GM18505 (cell line): ENCODE results near the gene INKA2.
A peak's percentile ranks its signal among the peaks of the same experiment; 100 is the strongest.

Experiments
- ATAC-seq: cut with Tn5 transposase; IDR thresholded peaks from one replicate; pipeline ENCODE4 v1.9.1; 2021; ENCODE audit not compliant: unreplicated experiment
- POLR2A ChIP-seq: IDR thresholded peaks from 4 replicates; pipeline ENCODE4 v1.6.1; 2011; ENCODE audit warnings: borderline replicate concordance; ENCODE audit not compliant: insufficient read depth, insufficient read length; ENCODE audit errors: extremely low read depth

Gene INKA2

DNA sequence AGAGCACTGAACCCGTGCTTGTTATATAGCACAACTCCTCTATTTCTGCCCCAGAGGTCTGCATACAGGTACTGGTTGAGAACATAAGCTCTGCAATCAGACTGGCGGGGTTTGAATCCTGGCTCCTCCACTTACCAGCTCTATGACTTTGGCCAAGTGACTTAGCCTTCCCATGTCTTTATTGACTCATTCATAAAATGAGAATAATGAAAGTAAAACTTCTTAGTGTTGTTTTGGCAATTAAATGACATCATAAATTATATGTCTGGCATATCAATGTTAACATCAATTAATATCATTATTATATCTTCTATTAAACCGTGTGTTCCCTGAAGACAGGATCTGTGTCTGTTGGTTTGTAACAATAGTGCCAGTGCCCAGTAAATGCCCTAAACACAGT is 4.3 kb downstream of the INKA2 start:
- TF ChIP-seq POLR2A: no peak
- ATAC-seq: no peak

DNA sequence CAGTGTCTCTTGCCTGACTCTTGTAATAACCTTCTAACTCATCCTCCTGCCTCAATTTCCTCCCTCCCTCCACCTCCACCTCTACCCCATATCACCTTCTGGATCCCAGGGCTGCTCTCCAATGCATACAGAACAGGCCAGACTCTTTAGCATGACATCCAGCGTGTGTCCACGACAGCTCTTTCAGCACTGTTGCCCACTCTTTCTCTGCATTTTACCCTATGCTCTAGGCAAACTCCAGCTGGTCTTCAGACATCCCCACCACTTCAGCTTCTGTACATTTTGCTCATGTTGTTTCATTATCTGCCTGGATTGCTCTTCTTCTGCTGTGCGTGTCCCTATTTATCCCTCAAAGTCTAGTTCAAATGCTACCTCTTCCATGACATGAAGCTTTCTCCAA is 4.8 kb downstream of the INKA2 start:
- no peak for TF ChIP-seq POLR2A
- no peak for ATAC-seq

DNA sequence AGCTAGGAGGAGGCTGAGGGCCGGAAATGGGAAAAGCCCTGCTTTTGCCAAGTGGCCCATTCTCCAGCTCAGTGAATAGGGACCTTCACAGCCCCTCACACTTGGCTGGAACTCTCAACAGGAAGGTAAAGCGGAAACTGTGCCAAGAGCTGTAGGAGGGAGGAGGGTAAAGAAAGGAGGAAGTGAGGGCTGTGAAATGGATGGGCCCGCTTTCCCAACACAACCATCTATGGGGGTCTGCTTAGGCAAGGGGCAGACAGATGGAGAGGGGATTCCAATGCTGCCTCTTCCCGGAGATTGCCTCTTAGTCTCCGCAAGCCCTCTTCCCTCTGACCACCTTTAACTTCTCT is 5.2 kb downstream of the INKA2 start:
- ATAC-seq: no peak
- TF ChIP-seq POLR2A: no peak

DNA sequence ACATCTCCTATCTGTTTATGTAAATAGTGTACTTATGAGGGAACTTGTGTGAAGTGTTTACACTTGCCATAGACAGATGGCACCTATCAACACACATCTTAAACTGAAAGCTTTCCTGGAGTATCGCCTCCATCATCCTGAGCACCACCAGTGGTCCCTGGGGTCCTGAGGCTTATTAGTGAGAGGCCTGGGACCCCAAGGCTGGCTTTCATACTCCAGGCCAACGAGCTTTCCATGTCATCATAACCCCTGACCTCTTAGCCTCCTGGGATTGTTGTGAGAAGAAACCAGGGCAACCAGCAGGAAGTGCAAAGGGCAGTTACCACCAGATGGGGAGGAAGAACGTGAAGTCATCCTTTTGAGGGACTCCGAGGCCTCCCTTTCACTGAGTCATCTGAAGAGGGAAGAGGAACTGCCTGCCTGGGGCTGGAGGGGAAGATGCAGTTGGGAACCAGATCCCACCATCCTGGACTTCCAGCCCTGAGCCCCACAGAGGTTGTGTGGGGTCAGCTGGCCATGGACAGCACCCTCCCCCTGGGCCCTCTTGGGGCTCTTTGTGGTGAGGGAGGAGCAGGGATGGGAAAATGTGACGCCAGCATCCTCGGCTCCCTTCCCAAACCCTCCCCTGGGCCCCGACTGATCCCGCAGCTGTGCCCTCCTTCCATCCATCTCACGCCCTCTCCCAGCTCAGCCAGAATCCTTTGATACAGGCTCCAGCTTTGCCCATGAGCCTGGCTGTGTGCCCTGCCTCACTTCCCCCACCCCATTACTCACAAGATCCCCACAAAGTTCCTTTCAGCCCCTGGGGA is 5.8 kb downstream of the INKA2 start:
- TF ChIP-seq POLR2A: no peak
- no peak for ATAC-seq

DNA sequence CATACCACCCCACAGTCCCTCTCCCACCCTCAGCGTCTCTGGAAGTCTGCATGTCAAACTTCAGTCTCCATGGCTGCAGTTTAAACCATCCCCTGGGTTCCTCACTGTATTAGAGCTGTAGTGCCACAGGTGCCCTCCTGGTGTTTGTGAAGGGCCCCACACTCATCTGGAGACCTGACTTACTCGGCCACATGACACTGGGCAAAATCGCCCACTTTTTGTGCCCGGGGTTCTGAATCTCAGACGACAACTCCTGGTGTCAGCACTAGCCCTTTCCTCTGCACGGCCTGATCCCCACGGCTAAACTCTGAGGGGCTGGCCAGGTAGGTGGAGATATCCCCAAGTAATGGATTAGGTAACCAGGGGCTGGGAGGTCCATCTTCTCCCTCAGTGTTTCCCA is 6.5 kb downstream of the INKA2 start:
- ATAC-seq: no peak
- no peak for TF ChIP-seq POLR2A

DNA sequence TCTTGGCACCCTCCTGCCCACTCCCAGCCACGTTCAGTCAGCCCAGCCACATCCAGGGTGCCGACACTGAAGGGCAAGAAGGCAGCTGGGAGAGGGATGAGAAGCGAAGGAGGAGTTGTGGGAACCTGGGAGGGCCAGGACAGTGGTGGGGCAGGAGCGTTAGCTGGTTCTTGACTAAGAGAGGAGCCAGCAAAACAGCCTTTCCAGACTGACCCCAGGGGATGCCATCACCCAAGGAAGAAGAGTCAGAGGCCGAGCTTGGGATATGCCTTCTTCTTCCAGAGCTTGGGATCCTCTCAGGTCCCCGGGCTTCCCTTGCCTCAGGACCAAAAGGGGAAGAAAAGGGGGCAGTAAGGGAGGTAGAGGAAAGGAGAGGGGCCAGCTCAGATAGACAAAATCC is 7.2 kb downstream of the INKA2 start:
- TF ChIP-seq POLR2A: no peak
- no peak for ATAC-seq

DNA sequence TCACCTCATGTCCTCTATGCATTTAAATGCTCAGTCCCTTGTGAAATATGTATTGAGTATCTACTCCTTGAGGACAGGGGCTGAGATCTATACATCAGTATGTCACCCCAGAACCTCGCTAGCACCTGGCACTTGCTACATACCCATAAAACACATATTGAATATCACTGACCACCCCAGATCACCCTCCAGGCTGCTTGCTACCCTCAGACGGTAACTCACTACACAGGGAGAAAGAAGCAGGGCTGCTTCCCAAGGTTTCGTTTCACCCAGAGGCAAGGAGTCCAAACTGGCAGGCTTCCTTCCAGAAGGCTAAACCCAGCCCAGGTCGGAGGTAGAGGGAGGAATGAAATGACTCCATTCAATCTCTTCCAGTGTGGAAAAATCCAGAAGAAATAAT is 8.5 kb downstream of the INKA2 start:
- ATAC-seq: no peak

DNA sequence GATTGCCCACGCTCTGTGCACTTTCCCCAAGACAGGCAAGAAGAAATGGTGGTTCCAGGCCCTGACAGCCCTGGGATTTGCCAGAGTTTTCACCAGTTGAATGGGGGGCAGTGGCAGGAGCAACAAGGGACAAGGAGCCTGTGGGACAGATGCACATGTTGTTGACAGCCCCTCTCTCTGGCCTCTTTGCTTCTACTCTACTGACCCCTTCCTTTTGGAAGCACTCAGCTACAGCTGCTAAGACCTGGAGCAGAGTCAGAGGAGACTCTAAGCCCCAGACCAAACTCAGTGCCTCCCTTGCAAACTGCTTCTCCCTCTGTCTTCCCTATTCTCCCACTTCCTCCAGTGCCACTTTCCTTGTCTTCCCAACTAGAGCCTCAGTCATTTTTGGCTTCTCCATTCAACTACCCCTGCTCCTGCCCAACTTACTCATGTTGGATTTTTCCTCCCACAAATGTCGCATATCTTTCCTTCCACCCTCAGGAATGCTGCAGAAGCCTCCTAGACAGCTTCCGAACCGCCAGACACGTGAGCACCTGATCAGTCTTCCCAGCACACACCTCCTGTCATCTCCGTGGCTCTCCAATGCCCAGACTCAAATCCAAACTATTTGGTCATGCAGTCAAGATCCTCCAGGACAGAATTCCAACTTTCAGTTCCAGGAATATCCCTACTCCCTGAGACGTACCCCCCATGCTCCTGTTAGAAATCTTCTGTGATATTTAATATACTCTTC is 9.1 kb downstream of the INKA2 start:
- no peak for ATAC-seq
- no peak for TF ChIP-seq POLR2A

More for the DNA sequence above, 8.5 kb downstream of the INKA2 start:
- TF ChIP-seq POLR2A: no peak

DNA sequence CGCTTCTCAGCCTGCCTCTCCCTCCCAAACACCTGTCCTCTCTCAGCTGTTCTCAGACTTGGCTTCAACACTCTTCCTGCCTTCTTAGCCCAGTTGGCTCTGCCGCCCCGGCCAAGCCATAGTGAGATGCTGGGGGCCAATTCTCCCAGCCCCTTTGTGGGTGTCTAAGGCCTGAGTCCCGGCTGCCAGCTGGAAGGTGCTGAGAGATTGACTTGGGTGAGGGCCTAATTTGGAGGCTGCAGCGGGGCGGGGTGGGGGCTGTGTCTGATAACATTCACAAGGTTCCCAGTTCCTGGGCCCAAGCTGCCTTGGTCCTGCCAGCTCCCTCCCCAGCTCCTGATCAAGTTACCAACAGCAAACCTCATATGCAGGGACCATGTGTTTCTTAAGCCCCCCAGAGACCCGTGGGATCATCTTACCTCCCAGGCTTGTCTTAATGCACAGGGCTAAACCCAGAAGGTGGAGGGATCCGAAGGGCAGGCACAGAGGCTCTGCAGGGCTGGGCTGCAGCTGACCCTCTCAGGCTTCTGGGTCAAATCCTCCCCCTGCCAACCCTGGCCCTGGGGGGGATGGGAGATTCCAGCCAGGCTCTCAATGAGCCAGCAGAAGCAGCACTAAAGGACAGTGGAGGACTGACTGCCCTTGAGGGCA is 9.8 kb downstream of the INKA2 start:
- no peak for TF ChIP-seq POLR2A
- no peak for ATAC-seq

DNA sequence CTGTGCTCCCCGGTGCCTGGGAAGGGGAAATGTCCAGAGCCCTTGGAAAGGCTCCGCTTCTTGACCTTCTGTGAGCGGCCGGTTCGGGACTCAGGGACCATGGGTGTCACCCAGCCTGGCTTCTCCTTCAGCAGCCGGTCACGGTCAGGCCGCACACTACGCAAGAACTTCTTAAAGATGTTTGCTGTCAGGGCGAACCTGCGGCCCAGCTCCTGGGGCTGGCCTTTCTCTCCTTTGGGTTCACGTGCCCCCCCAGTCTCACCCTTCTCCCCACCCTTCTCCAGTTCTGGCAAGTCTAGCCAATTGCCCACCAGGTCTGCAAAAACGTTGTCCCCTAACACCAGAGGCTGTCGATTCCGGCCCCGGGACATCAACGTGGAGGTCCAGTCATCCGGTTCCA is 12.1 kb downstream of the INKA2 start:
- no peak for ATAC-seq
- TF ChIP-seq POLR2A: no peak

DNA sequence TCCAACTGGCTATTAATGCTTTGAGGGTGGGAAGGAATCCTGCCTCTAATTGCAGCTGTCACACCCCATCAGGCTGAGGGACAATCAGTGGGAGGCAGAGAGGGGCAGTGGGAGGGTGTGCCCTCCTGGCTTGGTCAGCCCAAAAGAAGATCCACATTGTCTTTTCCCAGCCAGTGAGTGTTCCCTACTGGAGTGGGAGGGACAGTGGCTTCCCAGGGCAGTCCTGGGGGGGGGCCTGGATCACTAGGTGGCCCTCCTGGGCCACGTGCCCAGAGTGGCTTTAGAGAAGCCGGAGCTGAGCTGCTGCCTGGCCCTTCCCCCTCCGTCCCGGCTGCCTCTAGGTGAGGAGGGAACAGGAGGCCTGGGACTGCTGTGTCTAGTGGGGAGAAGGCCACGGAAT is 14.0 kb downstream of the INKA2 start:
- TF ChIP-seq POLR2A: no peak
- ATAC-seq: no peak

DNA sequence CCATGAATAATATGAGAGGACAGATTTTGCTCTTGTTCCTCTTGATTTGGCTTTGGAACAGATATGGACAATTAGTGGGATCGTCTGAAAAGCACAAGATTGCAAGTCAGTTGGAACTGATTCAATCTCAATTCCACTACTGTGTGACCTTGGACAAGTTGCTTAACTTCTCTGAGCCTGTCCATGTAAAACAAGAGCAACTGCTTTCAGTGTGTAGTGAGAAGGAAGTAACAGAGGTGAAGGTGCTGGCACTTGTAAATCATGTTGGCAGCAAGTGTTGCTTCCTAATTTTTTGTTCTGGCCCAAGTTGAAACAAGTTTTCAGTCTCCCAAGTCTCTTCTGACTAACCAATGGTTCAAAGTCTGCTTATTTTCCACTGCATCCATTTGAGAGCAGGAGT is 15.3 kb downstream of the INKA2 start:
- no peak for ATAC-seq
- TF ChIP-seq POLR2A: no peak

DNA sequence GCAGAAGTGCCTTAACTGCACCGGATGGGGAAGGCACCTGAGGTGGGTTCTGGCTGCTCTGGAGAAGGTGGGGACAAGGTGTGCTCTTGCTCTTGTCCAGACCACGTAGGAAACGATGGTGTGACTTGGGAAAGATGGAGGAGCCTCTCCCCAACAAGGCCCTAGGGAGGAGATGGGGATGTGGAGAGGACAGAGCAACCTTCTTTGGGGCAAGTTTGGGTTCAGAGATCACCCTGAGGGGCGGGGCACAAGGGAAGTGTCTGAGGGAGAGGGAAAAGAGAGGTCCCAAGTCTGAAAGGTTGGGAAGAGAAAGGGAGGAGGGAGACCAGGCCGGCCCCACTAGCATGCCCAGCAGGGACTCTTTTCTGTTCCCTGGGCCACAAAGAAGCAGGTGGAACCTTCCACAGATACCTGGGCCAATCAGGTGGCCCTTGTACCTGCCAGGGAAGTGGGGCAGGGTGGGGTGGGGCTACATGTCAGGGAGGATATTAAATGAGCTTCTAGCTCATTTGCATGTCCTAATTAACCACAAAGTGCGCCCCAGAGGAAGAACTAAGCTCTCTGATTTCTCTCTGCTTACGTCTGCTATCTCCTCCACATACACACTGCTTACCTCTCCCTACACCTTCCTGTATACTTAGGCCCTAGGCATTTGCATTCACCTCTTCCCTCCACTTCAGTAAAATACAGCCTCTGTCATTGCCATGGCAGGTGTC is 15.9 kb downstream of the INKA2 start:
- TF ChIP-seq POLR2A: no peak
- ATAC-seq: no peak

DNA sequence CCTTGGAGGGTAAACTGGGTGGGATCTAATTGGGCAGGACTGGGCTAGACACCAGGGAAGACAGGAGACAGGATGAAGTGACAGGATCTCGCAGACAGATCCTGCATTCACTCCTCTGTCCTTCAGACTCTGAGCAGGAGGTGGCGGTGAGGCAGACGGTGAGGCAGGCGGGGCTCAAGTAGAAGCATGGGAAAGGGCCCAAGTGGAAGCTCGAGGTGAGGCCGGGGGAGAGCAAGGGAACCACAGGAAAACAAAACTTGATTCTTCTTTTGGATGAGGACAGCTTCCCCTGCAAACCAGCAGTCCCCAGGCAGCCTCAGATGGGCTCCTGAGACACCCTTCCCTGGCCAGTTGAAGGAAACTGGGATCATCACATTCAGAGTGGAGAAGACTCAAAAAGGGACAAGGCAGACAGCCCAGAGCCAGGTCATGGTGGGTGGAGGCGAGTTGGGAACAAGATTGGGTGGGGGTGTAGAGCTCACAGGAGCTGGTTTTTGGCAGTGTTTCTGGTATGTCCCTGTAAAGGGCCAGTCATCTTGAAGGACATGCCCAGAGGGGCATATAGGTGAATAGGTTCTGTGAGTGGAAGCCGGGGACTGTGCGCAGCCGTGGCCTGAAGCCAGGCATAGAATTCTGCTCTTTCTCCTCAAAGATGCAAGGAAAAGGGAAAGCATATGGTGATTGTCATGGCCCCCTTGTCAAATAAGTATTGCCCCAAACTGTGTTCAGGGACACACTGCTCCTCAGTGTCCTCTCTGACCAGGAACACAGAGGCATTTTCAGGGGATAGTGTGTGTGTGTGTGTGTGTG is 18.0 kb downstream of the INKA2 start:
- no peak for ATAC-seq
- TF ChIP-seq POLR2A: peak; percentile 7
